OCI-LY1 (cell line): Measurements from ENCODE around the gene SLC7A8.

Experiments used
- H2AFZ ChIP-seq: fragments of 200-600 bp; sonication (generic), shearing (Covaris generic); 2 replicates; pipeline ENCODE4 v1.6.0; 2014; ENCODE audit warnings: antibody characterized with exemption, mild to moderate bottlenecking, low read length
- H3F3A ChIP-seq: fragments of 200-600 bp; sonication (generic), shearing (Covaris generic); 2 replicates; pipeline ENCODE4 v1.6.0; 2014; ENCODE audit warnings: mild to moderate bottlenecking, antibody characterized with exemption, low read length, moderate library complexity; ENCODE audit not compliant: insufficient read depth
- H3K27ac ChIP-seq: fragments of 200-600 bp; sonication (generic); 2 replicates; pipeline ENCODE4 v1.5.1; 2014; ENCODE audit warnings: low read length, mixed run types, mild to moderate bottlenecking, low read depth; ENCODE audit not compliant: poor library complexity, severe bottlenecking
- H3K27me3 ChIP-seq: fragments of 200-600 bp; sonication (generic); 2 replicates; pipeline ENCODE4 v1.6.0; 2014; ENCODE audit warnings: antibody characterized with exemption, mild to moderate bottlenecking, low read length, moderate library complexity; ENCODE audit not compliant: insufficient read depth
- H3K36me3 ChIP-seq: fragments of 200-600 bp; sonication (generic); 2 replicates; pipeline ENCODE4 v1.6.1; 2014; ENCODE audit warnings: mild to moderate bottlenecking, antibody characterized with exemption, low read length, moderate library complexity, mixed read lengths; ENCODE audit not compliant: insufficient read depth
- H3K4me1 ChIP-seq: fragments of 200-600 bp; sonication (generic); 2 replicates; pipeline ENCODE4 v1.5.1; 2014; ENCODE audit warnings: mild to moderate bottlenecking, low read length, moderate library complexity; ENCODE audit not compliant: insufficient read depth, severe bottlenecking
- H3K4me2 ChIP-seq: fragments of 200-600 bp; sonication (generic), shearing (Covaris generic); 2 replicates; pipeline ENCODE4 v1.6.1; 2014; ENCODE audit warnings: low read length
- H3K4me3 ChIP-seq: fragments of 200-600 bp; sonication (generic); 2 replicates; pipeline ENCODE4 v1.5.1; 2014; ENCODE audit warnings: low read length, low read depth, mild to moderate bottlenecking, mixed read lengths; ENCODE audit not compliant: poor library complexity, severe bottlenecking
- H3K79me2 ChIP-seq: fragments of 200-600 bp; shearing (Covaris generic); 2 replicates; pipeline ENCODE4 v1.6.1; 2016; ENCODE audit warnings: mixed run types, low read length, mixed read lengths; ENCODE audit not compliant: insufficient read depth
- H3K9ac ChIP-seq: fragments of 200-600 bp; sonication (generic), shearing (Covaris generic); 2 replicates; pipeline ENCODE4 v1.6.1; 2014; ENCODE audit warnings: mild to moderate bottlenecking, low read length, mixed read lengths
- H3K9me2 ChIP-seq: fragments of 200-600 bp; sonication (generic), shearing (Covaris generic); 2 replicates; pipeline ENCODE4 v1.6.1; 2014; ENCODE audit warnings: low read depth, mild to moderate bottlenecking, low read length, mixed read lengths
- H3K9me3 ChIP-seq: fragments of 200-600 bp; shearing (Covaris generic); 2 replicates; pipeline ENCODE4 v1.6.1; 2014; ENCODE audit warnings: low read length, mixed read lengths
- H4K20me1 ChIP-seq: fragments of 200-600 bp; sonication (generic), shearing (Covaris generic); 2 replicates; pipeline ENCODE4 v1.6.0; 2016; ENCODE audit warnings: mild to moderate bottlenecking, low read length; ENCODE audit not compliant: insufficient read depth
- CTCF ChIP-seq: fragments of 200-600 bp; sonication (generic), shearing (Covaris generic); IDR thresholded peaks from 2 replicates; pipeline ENCODE4 v1.5.1; 2017; ENCODE audit warnings: mild to moderate bottlenecking, antibody characterized with exemption, low read length, moderate library complexity, mixed read lengths
- EZH2 ChIP-seq: fragments of 200-600 bp; sonication (generic), shearing (Covaris generic); IDR thresholded peaks from 2 replicates; pipeline ENCODE4 v1.8.0; 2017; ENCODE audit warnings: borderline replicate concordance, mixed run types, mild to moderate bottlenecking, antibody characterized with exemption, low read length, moderate library complexity, mixed read lengths

Gene SLC7A8

GRCh38 chr14:23164250-23164649 lies 19.2 kb downstream of the SLC7A8 start:
- Histone ChIP-seq H3K9ac (no peak overlapping the region), H3K4me3 (no peak overlapping the region), H3K4me2 (no peak overlapping the region), H3K4me1 (no peaks in the 10 kb centered on the region), H2AFZ (no peak overlapping the region), H3K27me3 (no peaks in the 10 kb centered on the region), H3K9me2 (no peaks in the 10 kb centered on the region), H3F3A (no peaks in the 10 kb centered on the region), H3K79me2 (no peaks in the 10 kb centered on the region), H3K27ac (no peak overlapping the region), H4K20me1 (no peaks in the 10 kb centered on the region), H3K9me3 (no peaks in the 10 kb centered on the region), H3K36me3 (no peaks in the 10 kb centered on the region)
- TF ChIP-seq CTCF (no peak), EZH2 (no peak)

GRCh38 chr14:23163830-23164229 lies 19.6 kb downstream of the SLC7A8 start:
- Histone ChIP-seq H3K4me1 (no peaks in the 10 kb centered on the region), H3K27me3 (no peaks in the 10 kb centered on the region), H3K4me2 (no peak overlapping the region), H3K27ac (no peak overlapping the region), H3K9me2 (no peaks in the 10 kb centered on the region), H3K36me3 (no peaks in the 10 kb centered on the region), H3K4me3 (no peak overlapping the region), H3K9ac (no peak overlapping the region), H4K20me1 (no peaks in the 10 kb centered on the region), H2AFZ (no peak overlapping the region), H3F3A (no peaks in the 10 kb centered on the region), H3K9me3 (no peaks in the 10 kb centered on the region), H3K79me2 (no peaks in the 10 kb centered on the region)
- no peak for TF ChIP-seq EZH2
- no peak for TF ChIP-seq CTCF

- no peaks in the 10 kb centered on the region for H3K9me2 ChIP-seq
- no peaks in the 10 kb centered on the region for H3K4me1 ChIP-seq
- H3K4me3 ChIP-seq: no peak overlapping the region
- H3K9ac ChIP-seq: no peak overlapping the region
- TF ChIP-seq CTCF (no peak), EZH2 (no peak)
- H2AFZ ChIP-seq: no peak overlapping the region
- H3K4me2 ChIP-seq: no peak overlapping the region
- H3K27me3 ChIP-seq: no peaks in the 10 kb centered on the region
- no peaks in the 10 kb centered on the region for H3F3A ChIP-seq
- no peaks in the 10 kb centered on the region for H3K9me3 ChIP-seq
- no peak overlapping the region for H3K27ac ChIP-seq
- H4K20me1 ChIP-seq: no peaks in the 10 kb centered on the region
- H3K79me2 ChIP-seq: no peaks in the 10 kb centered on the region
- H3K36me3 ChIP-seq: no peaks in the 10 kb centered on the region
These were observed 20.7 kb downstream of the SLC7A8 start for GRCh38 chr14:23162800-23163199.
